Neuron (in vitro differentiated cells): ENCODE results near the gene MYOF.
"Not testable (repeated sequence)": the region's sequence is repeated elsewhere in the genome, so short reads cannot be mapped to it uniquely, and the experiment has no call there.

Experiments used
- H2AFZ ChIP-seq: one replicate; pipeline ENCODE4 v1.6.1; 2013; ENCODE audit warnings: low read depth, mild to moderate bottlenecking, inconsistent platforms, low read length, moderate library complexity
- H3K27me3 ChIP-seq: one replicate; pipeline ENCODE4 v1.6.1; 2013; ENCODE audit warnings: low read length; ENCODE audit not compliant: insufficient read depth
- H3K36me3 ChIP-seq: one replicate; pipeline ENCODE4 v1.6.1; 2013; ENCODE audit warnings: low read length; ENCODE audit not compliant: insufficient read depth
- H3K4me1 ChIP-seq: one replicate; pipeline ENCODE4 v1.6.1; 2013; ENCODE audit warnings: low read length; ENCODE audit not compliant: insufficient read depth
- H3K4me3 ChIP-seq: 2 replicates; pipeline ENCODE4 v1.5.1; 2013; ENCODE audit warnings: mild to moderate bottlenecking, low read length, moderate library complexity
- H3K9me3 ChIP-seq: one replicate; pipeline ENCODE4 v1.6.1; 2013; ENCODE audit warnings: low read length

The MYOF gene

DNA sequence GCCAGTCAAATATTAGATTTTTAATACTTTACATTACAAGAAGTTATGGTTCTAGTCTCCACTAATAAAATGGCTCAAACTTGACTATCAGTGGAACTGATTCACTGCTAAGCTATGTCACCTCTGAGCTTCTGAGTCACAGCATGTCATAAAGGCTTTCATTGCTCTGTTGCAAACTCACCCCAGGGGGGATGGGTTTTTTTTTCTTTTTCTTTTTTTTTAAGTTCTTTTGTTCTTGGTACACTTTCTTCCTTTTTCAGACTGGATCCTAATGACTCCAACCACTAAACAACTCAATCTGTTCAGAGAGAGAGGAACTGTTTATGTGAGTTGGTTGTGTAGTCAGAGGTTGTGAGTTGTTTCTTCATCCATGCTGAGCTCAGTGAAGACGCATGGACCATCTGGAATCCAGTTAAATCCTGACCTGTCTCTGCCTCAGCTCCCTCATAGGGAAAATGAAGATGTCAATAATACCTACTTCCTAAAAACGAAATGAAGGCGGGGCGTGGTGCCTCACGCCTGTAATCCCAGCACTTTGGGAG is 11.0 kb downstream of the MYOF start:
- H3K27me3 ChIP-seq = no peaks in the 10 kb centered on the region
- no peak overlapping the region for H3K4me3 ChIP-seq
- H2AFZ ChIP-seq = no peak overlapping the region
- H3K36me3 ChIP-seq = no peaks in the 10 kb centered on the region
- peaks cover 3% of the 10 kb centered on the region for H3K9me3 ChIP-seq
- H3K4me1 ChIP-seq = peaks cover 4% of the 10 kb centered on the region

DNA sequence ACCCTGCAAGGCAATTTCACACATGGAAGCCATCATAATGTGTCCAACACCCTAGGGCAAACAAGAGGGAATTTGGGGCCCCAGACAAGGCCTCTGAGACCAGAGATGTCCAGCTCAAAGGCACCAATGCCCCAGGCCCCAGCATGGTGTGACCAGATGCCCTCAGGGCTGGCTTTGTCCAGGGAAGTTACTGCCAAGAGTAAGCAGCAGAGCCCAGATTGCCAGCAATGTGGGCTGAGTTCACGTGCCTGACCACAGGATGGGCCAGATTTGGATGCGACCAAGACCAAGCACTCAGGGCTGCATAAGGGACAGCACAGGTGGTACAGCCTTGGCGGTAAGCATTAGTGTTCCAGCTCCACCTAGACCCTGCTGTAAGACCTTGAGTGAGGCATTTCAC is 12.7 kb downstream of the MYOF start:
- H3K9me3 ChIP-seq = peaks cover 3% of the 10 kb centered on the region
- peaks cover 4% of the 10 kb centered on the region for H3K4me1 ChIP-seq
- no peaks in the 10 kb centered on the region for H3K27me3 ChIP-seq
- no peak overlapping the region for H2AFZ ChIP-seq
- no peak overlapping the region for H3K4me3 ChIP-seq
- no peaks in the 10 kb centered on the region for H3K36me3 ChIP-seq

DNA sequence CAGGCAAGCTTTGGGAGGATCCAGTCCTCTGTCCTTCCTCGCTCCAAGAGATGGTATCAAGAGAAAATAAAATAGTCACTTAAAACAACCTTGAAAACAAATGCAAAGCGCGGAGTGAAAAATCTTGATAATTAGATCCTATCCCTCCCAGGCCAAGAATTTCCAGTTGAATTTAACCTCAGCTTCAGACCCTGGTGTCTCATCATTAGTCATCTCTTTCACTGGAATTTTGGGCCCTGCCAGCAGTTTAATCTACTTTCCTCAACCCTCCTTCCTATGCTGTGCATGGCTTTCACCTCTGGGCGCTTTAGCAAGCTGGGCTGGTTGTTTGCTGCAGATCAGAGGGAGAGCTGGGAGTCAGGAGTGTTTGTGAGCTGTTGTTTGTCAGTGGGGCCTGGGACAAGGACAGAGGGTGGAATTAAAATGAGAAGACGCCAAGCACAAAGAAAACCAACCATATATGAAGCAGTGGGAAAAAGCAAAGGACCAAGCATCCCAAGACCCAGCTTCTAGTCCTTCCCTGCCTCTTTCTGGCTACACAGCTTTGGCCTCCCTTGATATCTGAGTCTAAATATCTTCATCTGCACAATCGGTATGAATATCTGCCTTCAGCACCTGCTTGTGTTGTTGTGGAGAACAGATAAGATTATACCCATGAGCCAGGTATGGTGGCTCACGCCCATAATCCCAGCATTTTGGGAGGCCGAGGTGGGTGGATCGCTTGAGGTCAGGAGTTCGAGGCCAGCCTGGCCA is 13.5 kb downstream of the MYOF start:
- Histone ChIP-seq H3K36me3 (no peaks in the 10 kb centered on the region), H3K4me3 (no peak overlapping the region), H2AFZ (no peak overlapping the region), H3K4me1 (peaks cover 4% of the 10 kb centered on the region), H3K27me3 (no peaks in the 10 kb centered on the region), H3K9me3 (peaks cover 3% of the 10 kb centered on the region)

DNA sequence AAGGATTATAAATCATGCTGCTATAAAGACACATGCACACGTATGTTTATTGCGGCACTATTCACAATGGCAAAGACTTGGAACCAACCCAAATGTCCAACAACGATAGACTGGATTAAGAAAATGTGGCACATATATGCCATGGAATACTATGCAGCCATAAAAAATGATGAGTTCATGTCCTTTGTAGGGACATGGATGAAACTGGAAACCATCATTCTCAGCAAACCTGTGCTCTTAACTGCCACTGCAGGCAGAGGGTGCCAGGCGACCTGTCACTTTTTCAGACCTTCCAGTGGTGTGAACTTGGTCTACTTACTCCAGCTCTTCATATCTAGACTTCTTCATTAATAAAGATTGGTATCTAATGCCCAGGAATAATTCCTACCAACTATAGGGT is 14.5 kb downstream of the MYOF start:
- H3K4me3 ChIP-seq, H2AFZ ChIP-seq, H3K36me3 ChIP-seq, H3K9me3 ChIP-seq, H3K27me3 ChIP-seq, H3K4me1 ChIP-seq: not testable (repeated sequence)

DNA sequence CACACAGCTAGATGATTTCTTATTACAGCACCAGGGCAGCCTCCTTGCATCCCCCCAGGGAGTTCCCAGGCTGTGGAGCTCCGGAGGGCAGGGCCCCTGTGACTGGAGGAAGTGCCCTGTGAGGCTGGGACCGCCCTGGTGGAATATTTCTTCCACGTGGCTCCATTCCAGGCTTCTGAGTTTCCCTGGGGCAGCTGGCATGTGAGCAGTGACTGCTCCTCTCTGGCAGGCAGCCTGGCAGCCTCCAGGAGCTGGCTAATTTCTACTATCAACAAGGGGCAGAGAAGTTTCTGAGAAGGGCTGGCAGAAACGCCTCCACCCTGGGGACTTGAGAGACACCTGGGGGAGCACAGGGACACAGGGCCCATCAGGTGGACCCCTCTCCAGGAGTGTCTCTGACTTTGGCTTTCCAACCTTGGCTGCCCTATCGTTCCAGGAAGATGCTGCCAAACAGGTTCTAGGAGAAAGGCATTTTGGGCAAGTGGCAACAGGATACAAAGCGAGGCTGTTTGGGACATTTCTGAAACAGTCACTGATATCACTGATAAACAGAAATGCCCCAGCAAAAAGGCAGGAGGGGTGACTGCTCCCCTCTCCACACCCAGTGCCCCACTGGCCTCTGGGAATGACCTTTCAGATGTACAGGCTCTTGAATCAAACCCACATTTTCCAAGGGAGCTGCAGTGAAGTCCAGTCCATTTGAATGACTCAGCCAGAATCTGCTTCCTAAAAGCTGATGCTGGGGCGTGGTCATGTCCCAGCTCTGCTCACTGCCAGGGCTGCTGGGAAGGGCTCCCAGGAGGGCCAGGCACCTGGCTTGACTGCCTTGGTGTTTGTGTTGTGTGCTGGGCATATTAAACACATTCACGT is 16.1 kb downstream of the MYOF start:
- Histone ChIP-seq H3K27me3 (no peaks in the 10 kb centered on the region), H3K9me3 (peaks cover 3% of the 10 kb centered on the region), H2AFZ (no peak overlapping the region), H3K4me1 (peaks cover 2% of the 10 kb centered on the region), H3K36me3 (no peaks in the 10 kb centered on the region), H3K4me3 (no peak overlapping the region)

DNA sequence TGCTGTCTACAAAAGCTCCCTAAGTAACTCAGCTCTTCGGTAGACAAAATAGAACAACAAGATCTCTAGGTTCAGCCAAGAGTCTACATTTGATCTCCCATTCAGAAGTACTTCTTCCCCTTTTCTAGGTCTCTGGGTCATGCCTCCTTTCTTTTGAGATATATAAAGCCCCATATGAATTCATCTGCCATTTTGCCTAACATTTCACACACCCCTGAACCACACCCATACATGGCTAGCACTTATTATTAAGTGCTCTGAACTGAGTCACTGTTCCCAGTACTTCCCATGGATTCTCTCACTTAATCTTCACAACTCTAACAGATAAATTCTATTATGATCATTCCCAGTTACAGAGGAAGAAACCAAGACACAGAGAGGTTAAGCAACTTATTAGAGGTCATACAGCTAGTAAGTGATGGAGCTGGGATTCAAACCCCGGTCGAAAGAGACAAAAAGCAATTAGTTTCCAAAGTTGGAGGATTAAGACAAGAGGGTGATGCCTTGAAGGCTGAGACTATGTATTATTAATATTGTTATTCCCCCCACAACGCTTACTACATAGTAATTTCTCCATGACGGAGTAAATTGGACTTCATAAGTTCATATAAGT is 17.3 kb downstream of the MYOF start:
- H3K27me3 ChIP-seq = no peaks in the 10 kb centered on the region
- H3K36me3 ChIP-seq = no peaks in the 10 kb centered on the region
- H3K9me3 ChIP-seq = no peaks in the 10 kb centered on the region
- no peak overlapping the region for H3K4me3 ChIP-seq
- no peak overlapping the region for H2AFZ ChIP-seq
- no peaks in the 10 kb centered on the region for H3K4me1 ChIP-seq

DNA sequence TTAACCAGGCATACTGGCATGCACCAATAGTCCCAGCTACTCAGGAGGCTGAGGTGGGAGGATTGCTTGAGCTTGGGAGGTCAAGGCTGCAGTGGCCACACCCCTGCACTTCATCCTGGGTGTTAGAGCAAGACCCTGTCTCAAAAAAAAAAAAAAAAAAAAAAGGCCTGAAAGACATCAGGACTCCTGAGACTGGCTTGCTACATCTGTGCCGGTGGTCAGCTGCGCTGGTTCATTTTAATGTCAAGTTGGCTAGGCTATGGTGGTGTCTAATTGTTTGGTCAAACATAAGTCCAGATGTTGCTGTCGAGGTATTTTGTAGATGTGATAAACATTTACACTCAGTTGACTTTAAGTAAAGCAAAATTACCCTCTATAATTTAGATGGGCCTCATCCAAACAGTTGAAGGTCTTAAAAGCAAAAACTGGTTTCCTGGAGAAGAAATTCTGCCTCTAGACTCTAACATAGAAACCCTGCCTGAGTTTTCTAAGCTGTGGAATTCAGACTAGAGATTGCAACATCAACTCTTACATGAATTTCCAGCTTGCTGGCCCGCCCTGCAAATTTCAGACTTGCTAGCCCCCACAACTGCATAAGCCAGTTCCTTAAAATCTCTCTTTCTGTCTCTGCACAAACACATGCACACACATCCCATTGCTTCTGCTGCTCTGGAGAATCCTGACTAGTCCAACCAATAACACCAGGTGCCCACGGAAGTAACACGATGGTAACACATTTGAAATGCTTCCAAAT is 18.2 kb downstream of the MYOF start:
- peaks cover 5% of the 10 kb centered on the region for H3K4me1 ChIP-seq
- no peak overlapping the region for H3K4me3 ChIP-seq
- H2AFZ ChIP-seq = no peak overlapping the region
- no peaks in the 10 kb centered on the region for H3K9me3 ChIP-seq
- H3K36me3 ChIP-seq = no peaks in the 10 kb centered on the region
- no peaks in the 10 kb centered on the region for H3K27me3 ChIP-seq

DNA sequence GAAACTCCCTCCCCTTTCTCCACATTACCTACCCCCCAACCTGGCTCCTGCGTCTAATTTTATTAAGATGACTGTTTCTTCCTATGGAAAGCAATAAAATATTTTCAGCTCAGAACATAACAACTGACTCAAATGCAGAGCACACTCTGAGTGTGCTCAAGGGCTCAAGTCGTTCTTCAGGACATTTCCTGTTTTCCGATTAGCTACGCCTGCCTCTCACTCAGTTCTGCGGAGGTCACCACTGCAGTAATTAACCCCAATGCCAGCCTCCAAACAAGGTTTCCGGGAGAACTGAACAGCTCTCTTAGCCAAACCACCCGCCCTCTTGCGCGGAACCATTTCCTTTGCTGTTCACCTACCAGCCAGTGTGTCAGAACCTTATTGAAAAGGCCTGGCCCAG is 19.3 kb downstream of the MYOF start:
- Histone ChIP-seq H3K9me3 (no peaks in the 10 kb centered on the region), H3K27me3 (no peaks in the 10 kb centered on the region), H3K4me1 (peaks cover 10% of the 10 kb centered on the region), H2AFZ (no peak overlapping the region), H3K4me3 (no peak overlapping the region), H3K36me3 (no peaks in the 10 kb centered on the region)

DNA sequence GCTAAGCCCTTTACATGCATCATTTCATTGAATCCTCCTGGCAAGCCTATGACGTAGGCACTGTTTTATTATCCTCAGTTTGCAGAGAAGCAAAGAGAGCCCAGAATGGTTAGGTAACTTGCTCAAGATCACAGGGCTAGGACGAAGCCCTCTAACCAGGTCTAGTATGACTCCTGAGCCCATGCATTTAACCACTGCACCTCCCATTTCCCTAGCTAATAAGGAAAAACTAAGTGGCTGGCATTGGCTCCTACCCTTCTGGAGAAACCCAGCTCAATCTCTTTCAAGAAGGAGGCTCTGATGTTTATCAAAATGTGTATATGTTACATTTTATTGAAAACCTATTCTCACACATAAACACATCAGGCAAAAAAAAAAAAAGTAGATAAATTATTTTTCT is 19.8 kb downstream of the MYOF start:
- no peak overlapping the region for H2AFZ ChIP-seq
- H3K4me3 ChIP-seq = no peak overlapping the region
- H3K36me3 ChIP-seq = no peaks in the 10 kb centered on the region
- no peaks in the 10 kb centered on the region for H3K9me3 ChIP-seq
- H3K27me3 ChIP-seq = no peaks in the 10 kb centered on the region
- H3K4me1 ChIP-seq = peaks cover 10% of the 10 kb centered on the region

DNA sequence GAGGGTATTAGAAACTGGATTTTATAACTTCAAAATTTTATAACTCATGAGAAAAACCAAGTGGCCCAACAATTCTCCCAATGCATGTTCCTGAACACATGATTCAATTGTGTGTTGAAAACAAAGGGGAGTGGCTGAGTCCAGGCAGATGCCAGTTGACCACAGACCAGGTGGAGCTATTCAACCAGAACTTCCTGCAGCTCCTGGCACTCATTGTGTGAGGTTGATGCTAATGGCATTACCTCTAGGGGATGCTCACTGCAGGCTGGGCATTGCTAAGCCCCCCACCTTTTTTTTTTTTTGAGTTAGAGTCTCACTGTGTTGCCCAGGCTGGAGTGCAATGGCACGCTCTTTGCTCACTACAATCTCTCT is 20.3 kb downstream of the MYOF start:
- no peaks in the 10 kb centered on the region for H3K27me3 ChIP-seq
- H3K36me3 ChIP-seq = no peaks in the 10 kb centered on the region
- H3K4me1 ChIP-seq = peaks cover 10% of the 10 kb centered on the region
- H2AFZ ChIP-seq = no peak overlapping the region
- H3K4me3 ChIP-seq = no peak overlapping the region
- H3K9me3 ChIP-seq = no peaks in the 10 kb centered on the region

DNA sequence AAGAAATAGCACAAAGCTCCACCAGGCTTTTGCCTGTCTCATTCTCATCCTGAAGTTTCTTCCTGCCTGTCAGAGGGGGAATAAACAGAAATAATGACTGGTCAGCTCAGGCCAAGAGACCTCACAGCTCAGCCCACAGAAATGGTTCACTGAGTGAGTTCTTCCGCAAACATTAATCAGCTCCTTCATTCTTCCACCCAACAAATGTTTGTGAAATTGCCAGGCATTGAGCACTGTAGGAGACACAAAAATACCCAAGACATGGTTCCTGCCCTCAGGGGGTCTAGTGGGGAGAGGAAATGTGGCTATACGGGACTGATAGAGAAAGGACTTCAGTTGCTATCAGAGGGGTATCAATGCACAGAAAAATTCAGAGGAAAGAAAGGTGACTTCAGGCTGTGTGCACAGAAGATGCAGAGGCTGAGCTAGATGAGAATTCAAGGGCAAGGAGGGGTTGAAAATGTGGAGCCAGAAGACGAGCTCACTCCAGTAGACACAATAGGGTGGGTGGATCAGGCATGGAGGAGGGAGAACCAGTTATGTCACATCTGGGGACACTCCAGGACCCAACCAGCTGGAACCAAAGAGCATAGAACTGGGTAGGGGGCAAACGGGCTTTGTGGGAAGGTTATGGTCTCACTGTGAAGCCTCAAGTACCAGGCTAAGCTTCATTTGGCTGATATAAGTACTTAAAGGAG is 20.9 kb downstream of the MYOF start:
- H3K9me3 ChIP-seq = no peaks in the 10 kb centered on the region
- no peaks in the 10 kb centered on the region for H3K36me3 ChIP-seq
- no peak overlapping the region for H2AFZ ChIP-seq
- H3K4me3 ChIP-seq = no peak overlapping the region
- no peaks in the 10 kb centered on the region for H3K27me3 ChIP-seq
- H3K4me1 ChIP-seq = peaks cover 14% of the 10 kb centered on the region

DNA sequence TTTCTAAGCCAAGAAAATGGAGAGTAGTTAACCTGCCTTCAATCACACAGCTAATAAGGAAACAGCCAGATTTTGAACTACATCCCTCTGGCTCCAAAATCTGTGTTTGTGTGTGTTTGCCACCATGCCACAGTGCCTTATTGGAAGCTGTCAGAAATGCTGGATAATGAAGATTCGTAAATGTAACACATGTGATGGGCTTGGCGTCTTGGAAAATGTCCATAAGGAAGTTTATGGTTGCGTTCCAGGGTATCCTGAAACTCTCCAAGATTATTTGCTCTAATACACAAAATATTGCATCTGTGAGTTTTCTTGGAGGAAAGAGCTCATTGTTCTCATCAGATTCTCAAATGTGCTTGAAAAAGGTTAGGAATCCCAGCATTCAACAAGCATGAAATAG is 22.7 kb downstream of the MYOF start:
- H3K9me3 ChIP-seq = no peaks in the 10 kb centered on the region
- H3K27me3 ChIP-seq = no peaks in the 10 kb centered on the region
- H2AFZ ChIP-seq = no peak overlapping the region
- H3K4me1 ChIP-seq = peaks cover 22% of the 10 kb centered on the region
- H3K4me3 ChIP-seq = no peak overlapping the region
- no peaks in the 10 kb centered on the region for H3K36me3 ChIP-seq
